Subcutaneous abdominal adipose tissue (tissue), 5 donors: Measurements from ENCODE around the gene NNAT.

Source experiments
- H3K27ac ChIP-seq: one replicate; pipeline ENCODE4 v1.7.0; 2013; ENCODE audit warnings: low read depth, mild to moderate bottlenecking, inconsistent platforms, low read length, moderate library complexity
- H3K27me3 ChIP-seq, 5 donors: one replicate each; pipeline ENCODE4 v1.7.0; 2013; ENCODE audit warnings: low read length in 5 of 5, inconsistent platforms in 1 of 5; ENCODE audit not compliant: control insufficient read depth in 5 of 5, insufficient read depth in 4 of 5
- H3K36me3 ChIP-seq, 5 donors: one replicate each; pipeline ENCODE4 v1.7.0; 2013; ENCODE audit warnings: low read length in 5 of 5; ENCODE audit not compliant: control insufficient read depth in 5 of 5, insufficient read depth in 5 of 5
- H3K4me1 ChIP-seq, 5 donors: one replicate each; pipeline ENCODE4 v1.7.0; 2013; ENCODE audit warnings: low read length in 5 of 5, mild to moderate bottlenecking in 3 of 5, moderate library complexity in 1 of 5; ENCODE audit not compliant: control insufficient read depth in 5 of 5, insufficient read depth in 5 of 5
- H3K4me3 ChIP-seq, 5 donors: one replicate each; pipeline ENCODE4 v1.7.0; 2013; ENCODE audit warnings: low read length in 5 of 5, low read depth in 1 of 5
- H3K9ac ChIP-seq, 5 donors: one replicate each; pipeline ENCODE4 v1.7.0; 2013; ENCODE audit warnings: low read length in 5 of 5, mild to moderate bottlenecking in 4 of 5, moderate library complexity in 3 of 5
- H3K9me3 ChIP-seq, 5 donors: one replicate each; pipeline ENCODE4 v1.7.0; 2013; ENCODE audit warnings: low read length in 5 of 5; ENCODE audit not compliant: control insufficient read depth in 5 of 5
- donor health status: healthy.
- donor health status: healthy.
- donor health status: healthy.
- donor health status: healthy.
- donor health status: healthy.

Gene NNAT

GRCh38 chr20:37500311-37500710 is 20.7 kb upstream of the NNAT start:
- Histone ChIP-seq H3K27ac (no peak overlapping the region), H3K27me3 (no peaks in the 10 kb centered on the region), H3K9me3 (no peaks in the 10 kb centered on the region), H3K36me3 (peaks cover 3 to 11% (median 6%) of the 10 kb centered on the region in 5 donors), H3K4me3 (no peak overlapping the region), H3K4me1 (peaks cover 0 to 3% (median 0%) of the 10 kb centered on the region in 5 donors), H3K9ac (no peak overlapping the region)

GRCh38 chr20:37501940-37502339 is 19.1 kb upstream of the NNAT start:
- no peaks in the 10 kb centered on the region for H3K27me3 ChIP-seq
- H3K4me1 ChIP-seq, result peaks cover 0 to 9% (median 0%) of the 10 kb centered on the region in 5 donors
- H3K27ac ChIP-seq, result no peak overlapping the region
- H3K9ac ChIP-seq, result no peak overlapping the region
- H3K4me3 ChIP-seq, result no peak overlapping the region
- H3K36me3 ChIP-seq, result peaks cover 3 to 7% (median 4%) of the 10 kb centered on the region in 5 donors
- H3K9me3 ChIP-seq, result no peaks in the 10 kb centered on the region

GRCh38 chr20:37502654-37503053 is 18.4 kb upstream of the NNAT start:
- no peak overlapping the region for H3K9ac ChIP-seq
- no peaks in the 10 kb centered on the region for H3K9me3 ChIP-seq
- no peak overlapping the region for H3K27ac ChIP-seq
- no peak overlapping the region for H3K4me3 ChIP-seq
- H3K36me3 ChIP-seq, result peaks cover 0 to 7% (median 4%) of the 10 kb centered on the region in 5 donors
- H3K27me3 ChIP-seq, result no peaks in the 10 kb centered on the region
- H3K4me1 ChIP-seq, result peaks cover 0 to 13% (median 0%) of the 10 kb centered on the region in 5 donors

GRCh38 chr20:37503256-37503927 is 17.7 kb upstream of the NNAT start:
- Histone ChIP-seq H3K9me3 (no peaks in the 10 kb centered on the region), H3K27me3 (no peaks in the 10 kb centered on the region), H3K4me3 (no peak overlapping the region), H3K9ac (no peak overlapping the region), H3K36me3 (peaks cover 0 to 10% (median 6%) of the 10 kb centered on the region in 5 donors), H3K4me1 (peaks cover 0 to 13% (median 0%) of the 10 kb centered on the region in 5 donors), H3K27ac (no peak overlapping the region)

- no peak overlapping the region for H3K27ac ChIP-seq
- no peak overlapping the region for H3K9ac ChIP-seq
- no peaks in the 10 kb centered on the region for H3K27me3 ChIP-seq
- H3K4me1 ChIP-seq, result peaks cover 0 to 13% (median 0%) of the 10 kb centered on the region in 5 donors
- peaks cover 0 to 21% (median 16%) of the 10 kb centered on the region in 5 donors for H3K36me3 ChIP-seq
- H3K9me3 ChIP-seq, result no peaks in the 10 kb centered on the region
- no peak overlapping the region for H3K4me3 ChIP-seq
Measured at GRCh38 chr20:37504404-37505096, 16.5 kb upstream of the NNAT start.

GRCh38 chr20:37505263-37506151 is 15.5 kb upstream of the NNAT start:
- Histone ChIP-seq H3K4me3 (no peak overlapping the region), H3K27me3 (no peaks in the 10 kb centered on the region), H3K9me3 (no peaks in the 10 kb centered on the region), H3K36me3 (peaks cover 0 to 25% (median 19%) of the 10 kb centered on the region in 5 donors), H3K27ac (no peak overlapping the region), H3K4me1 (peaks cover 0 to 13% (median 0%) of the 10 kb centered on the region in 5 donors), H3K9ac (no peak overlapping the region)

GRCh38 chr20:37506152-37506725 is 14.8 kb upstream of the NNAT start:
- Histone ChIP-seq H3K4me3 (no peak overlapping the region), H3K27ac (no peak overlapping the region), H3K27me3 (no peaks in the 10 kb centered on the region), H3K36me3 (peaks cover 4 to 33% (median 26%) of the 10 kb centered on the region in 5 donors), H3K9me3 (no peaks in the 10 kb centered on the region), H3K4me1 (peaks cover 0 to 13% (median 0%) of the 10 kb centered on the region in 5 donors), H3K9ac (no peak overlapping the region)

- Histone ChIP-seq H3K36me3 (peaks cover 9 to 67% (median 59%) of the 10 kb centered on the region in 5 donors), H3K4me1 (peaks cover 0 to 15% (median 1%) of the 10 kb centered on the region in 5 donors), H3K4me3 (no peak overlapping the region), H3K9ac (no peak overlapping the region), H3K9me3 (no peaks in the 10 kb centered on the region), H3K27ac (no peak overlapping the region), H3K27me3 (no peaks in the 10 kb centered on the region)
Measured at GRCh38 chr20:37510226-37510625, 10.8 kb upstream of the NNAT start.

GRCh38 chr20:37511610-37512275 is 9.3 kb upstream of the NNAT start:
- peaks cover 9 to 79% (median 70%) of the 10 kb centered on the region in 5 donors for H3K36me3 ChIP-seq
- no peak overlapping the region for H3K9ac ChIP-seq
- H3K9me3 ChIP-seq, result no peaks in the 10 kb centered on the region
- no peak overlapping the region for H3K27ac ChIP-seq
- no peaks in the 10 kb centered on the region for H3K27me3 ChIP-seq
- peaks cover under 1 to 27% (median 13%) of the 10 kb centered on the region in 5 donors for H3K4me1 ChIP-seq
- H3K4me3 ChIP-seq, result no peak overlapping the region
